Hepatocyte (in vitro differentiated cells): ENCODE results near the gene EDA.

Source experiments
- EZH2 ChIP-seq: fragments of 200-600 bp; sonication (generic); IDR thresholded peaks from 2 replicates; pipeline ENCODE4 v1.6.1; 2016; ENCODE audit warnings: antibody characterized with exemption, mild to moderate bottlenecking, borderline replicate concordance
- TF ChIP-seq, protein P1 (sequence below): fragments of 200-600 bp; sonication (generic); IDR thresholded peaks from 2 replicates; pipeline ENCODE4 v1.5.1; 2016; ENCODE audit warnings: antibody characterized with exemption, mild to moderate bottlenecking; ENCODE audit not compliant: poor library complexity

DNA sequence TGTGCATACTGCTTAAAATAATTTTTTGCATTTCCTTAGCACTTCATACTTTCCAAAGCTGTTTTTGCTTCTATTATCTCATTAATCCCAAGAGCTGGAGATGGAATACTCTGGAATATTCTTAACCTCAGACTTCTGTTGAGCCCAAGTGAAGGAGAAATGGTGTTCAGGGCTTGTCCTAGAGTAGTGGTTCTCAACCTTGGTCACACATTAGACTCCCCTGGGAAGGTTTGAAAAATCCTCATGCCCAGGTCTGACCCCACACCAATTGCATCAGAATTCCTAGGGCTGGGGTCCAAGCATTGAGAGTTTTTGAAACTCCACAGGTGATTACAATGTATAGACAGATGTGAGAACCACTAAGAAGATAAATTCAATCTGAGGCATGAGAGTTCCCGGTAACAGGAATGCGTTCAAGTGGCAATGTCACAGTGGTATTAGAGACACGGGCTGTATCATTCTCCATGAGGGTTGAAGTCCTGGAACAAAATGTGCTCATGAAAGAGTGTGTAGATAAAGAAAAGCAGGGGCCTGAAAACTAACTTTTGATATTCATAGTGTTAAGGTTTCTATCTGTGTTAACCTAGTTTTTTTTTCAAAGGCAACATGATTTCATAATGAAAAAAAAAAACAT is 385.9 kb downstream of the EDA start:
- TF ChIP-seq EZH2 = no peak
- TF ChIP-seq, protein P1, sequence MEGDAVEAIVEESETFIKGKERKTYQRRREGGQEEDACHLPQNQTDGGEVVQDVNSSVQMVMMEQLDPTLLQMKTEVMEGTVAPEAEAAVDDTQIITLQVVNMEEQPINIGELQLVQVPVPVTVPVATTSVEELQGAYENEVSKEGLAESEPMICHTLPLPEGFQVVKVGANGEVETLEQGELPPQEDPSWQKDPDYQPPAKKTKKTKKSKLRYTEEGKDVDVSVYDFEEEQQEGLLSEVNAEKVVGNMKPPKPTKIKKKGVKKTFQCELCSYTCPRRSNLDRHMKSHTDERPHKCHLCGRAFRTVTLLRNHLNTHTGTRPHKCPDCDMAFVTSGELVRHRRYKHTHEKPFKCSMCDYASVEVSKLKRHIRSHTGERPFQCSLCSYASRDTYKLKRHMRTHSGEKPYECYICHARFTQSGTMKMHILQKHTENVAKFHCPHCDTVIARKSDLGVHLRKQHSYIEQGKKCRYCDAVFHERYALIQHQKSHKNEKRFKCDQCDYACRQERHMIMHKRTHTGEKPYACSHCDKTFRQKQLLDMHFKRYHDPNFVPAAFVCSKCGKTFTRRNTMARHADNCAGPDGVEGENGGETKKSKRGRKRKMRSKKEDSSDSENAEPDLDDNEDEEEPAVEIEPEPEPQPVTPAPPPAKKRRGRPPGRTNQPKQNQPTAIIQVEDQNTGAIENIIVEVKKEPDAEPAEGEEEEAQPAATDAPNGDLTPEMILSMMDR = no peak
